Activated T-cell treated with anti-CD3 and anti-CD28 coated beads, Interleukin-2, amount 50 U/mL, for 1 hour (primary cell): Measurements from ENCODE around the gene TUBGCP2.
"Not testable (repeated sequence)": the region's sequence is repeated elsewhere in the genome, so short reads cannot be mapped to it uniquely, and the experiment has no call there.

Source experiments
- DNase-seq: peaks from one replicate; pipeline ENCODE4 v3.0.0-alpha.2; 2020

TUBGCP2 gene

GRCh38 chr10:133324857-133325260, 16.2 kb upstream of the TUBGCP2 start:
- no peak for DNase-seq

GRCh38 chr10:133324198-133324792, 15.6 kb upstream of the TUBGCP2 start:
- DNase-seq: peak; percentile 66

- not testable (repeated sequence) for DNase-seq
Measured at GRCh38 chr10:133322064-133322709, 13.5 kb upstream of the TUBGCP2 start.

- not testable (repeated sequence) for DNase-seq
Measured at GRCh38 chr10:133320852-133321422, 12.3 kb upstream of the TUBGCP2 start.

GRCh38 chr10:133318494-133319127, 9.9 kb upstream of the TUBGCP2 start:
- DNase-seq: peak; percentile 77

- DNase-seq: no peak
Measured at GRCh38 chr10:133316732-133317131, 8.1 kb upstream of the TUBGCP2 start.

GRCh38 chr10:133316266-133316665, 7.6 kb upstream of the TUBGCP2 start:
- no peak for DNase-seq

- DNase-seq: no peak
Measured at GRCh38 chr10:133315847-133316246, 7.2 kb upstream of the TUBGCP2 start.

GRCh38 chr10:133314911-133315310, 6.2 kb upstream of the TUBGCP2 start:
- DNase-seq: no peak

GRCh38 chr10:133313192-133313591, 4.5 kb upstream of the TUBGCP2 start:
- no peak for DNase-seq

- no peak for DNase-seq
Measured at GRCh38 chr10:133312769-133313145, 4.1 kb upstream of the TUBGCP2 start.

- DNase-seq: no peak
Measured at GRCh38 chr10:133312016-133312768, 3.5 kb upstream of the TUBGCP2 start.

GRCh38 chr10:133311570-133311969, 2.9 kb upstream of the TUBGCP2 start:
- no peak for DNase-seq

- no peak for DNase-seq
Measured at GRCh38 chr10:133310789-133311188, 2.1 kb upstream of the TUBGCP2 start.

- no peak for DNase-seq
Measured at GRCh38 chr10:133310399-133310755, 1.7 kb upstream of the TUBGCP2 start.

- DNase-seq: no peak
Measured at GRCh38 chr10:133309720-133310398, 1.2 kb upstream of the TUBGCP2 start.

GRCh38 chr10:133309100-133309719, 538 bp upstream of the TUBGCP2 start:
- DNase-seq: peak; percentile 98

GRCh38 chr10:133307776-133308420, 774 bp downstream of the TUBGCP2 start:
- DNase-seq: peak; percentile 92

GRCh38 chr10:133306941-133307379, 1.7 kb downstream of the TUBGCP2 start:
- DNase-seq: no peak

- no peak for DNase-seq
Measured at GRCh38 chr10:133306097-133306476, 2.6 kb downstream of the TUBGCP2 start.

- DNase-seq: no peak
Measured at GRCh38 chr10:133303206-133303605, 5.5 kb downstream of the TUBGCP2 start.

GRCh38 chr10:133302230-133302629, 6.4 kb downstream of the TUBGCP2 start:
- no peak for DNase-seq
